Astrocyte (in vitro differentiated cells and primary cell): Measurements from ENCODE around the gene PNPLA5. TPM values are rescaled to one million over a fixed set of nuclear protein-coding genes. Genes with fewer than 3 reads are reported as not detected.
A peak's percentile ranks its signal among the peaks of the same experiment; 100 is the strongest.

ENCODE experiments used
- DNase-seq: peaks from one replicate; pipeline ENCODE4 v3.0.0-alpha.2; 2010; ENCODE audit warnings: low read depth
- FAIRE-seq: peaks from 2 replicates; lab custom pipeline; 2011; peaks lifted over from hg19 to GRCh38; lab: Jason Lieb, UNC
- H2AFZ ChIP-seq: 2 replicates; pipeline ENCODE4 v1.6.0; 2012; ENCODE audit warnings: low read depth, low read length, inconsistent platforms
- H3K27ac ChIP-seq: 2 replicates; pipeline ENCODE4 v1.5.1; 2011; ENCODE audit warnings: low read depth, low read length, inconsistent platforms
- H3K27me3 ChIP-seq: 2 replicates; pipeline ENCODE4 v1.6.0; 2011; ENCODE audit warnings: low read length, inconsistent platforms; ENCODE audit not compliant: insufficient read depth
- H3K36me3 ChIP-seq: 2 replicates; pipeline ENCODE4 v1.5.1; 2011; ENCODE audit warnings: low read length, inconsistent platforms; ENCODE audit not compliant: insufficient read depth
- H3K4me1 ChIP-seq: 2 replicates; pipeline ENCODE4 v1.5.1; 2011; ENCODE audit warnings: low read length, inconsistent platforms; ENCODE audit not compliant: insufficient read depth
- H3K4me2 ChIP-seq: 2 replicates; pipeline ENCODE4 v1.6.0; 2012; ENCODE audit warnings: low read length, inconsistent platforms
- H3K4me3 ChIP-seq: 2 replicates; pipeline ENCODE4 v1.5.1; 2011; ENCODE audit warnings: low read depth, mild to moderate bottlenecking, low read length, inconsistent platforms; ENCODE audit not compliant: insufficient read depth
- H3K79me2 ChIP-seq: 2 replicates; pipeline ENCODE4 v1.6.0; 2012; ENCODE audit warnings: mild to moderate bottlenecking, low read length, inconsistent platforms; ENCODE audit not compliant: insufficient read depth
- H3K9ac ChIP-seq: 2 replicates; pipeline ENCODE4 v1.6.0; 2012; ENCODE audit warnings: mild to moderate bottlenecking, low read length, inconsistent platforms
- H3K9me3 ChIP-seq: 2 replicates; pipeline ENCODE4 v1.5.1; 2012; ENCODE audit warnings: low read depth, mild to moderate bottlenecking, low read length, inconsistent platforms; ENCODE audit not compliant: insufficient read depth
- H4K20me1 ChIP-seq: 2 replicates; pipeline ENCODE4 v1.6.0; 2012; ENCODE audit warnings: low read length, inconsistent platforms; ENCODE audit not compliant: insufficient read depth
- H3K27ac Mint-ChIP-seq: one replicate; pipeline ENCODE4 v1.8.0; 2021; ENCODE audit warnings: mild to moderate bottlenecking, mixed read lengths; ENCODE audit not compliant: unreplicated experiment
- H3K27me3 Mint-ChIP-seq: one replicate; pipeline ENCODE4 v1.8.0; 2021; ENCODE audit warnings: low read depth, mixed read lengths; ENCODE audit not compliant: unreplicated experiment
- H3K36me3 Mint-ChIP-seq: one replicate; pipeline ENCODE4 v1.8.0; 2021; ENCODE audit warnings: low read depth, mixed read lengths; ENCODE audit not compliant: unreplicated experiment
- H3K4me1 Mint-ChIP-seq: one replicate; pipeline ENCODE4 v1.8.0; 2021; ENCODE audit warnings: low read depth, mixed read lengths; ENCODE audit not compliant: unreplicated experiment
- H3K4me3 Mint-ChIP-seq: one replicate; pipeline ENCODE4 v1.8.0; 2021; ENCODE audit warnings: mild to moderate bottlenecking, moderate library complexity, mixed read lengths; ENCODE audit not compliant: unreplicated experiment
- H3K9me3 Mint-ChIP-seq: one replicate; pipeline ENCODE4 v1.8.0; 2021; ENCODE audit warnings: mild to moderate bottlenecking, mixed read lengths; ENCODE audit not compliant: unreplicated experiment
- CTCF ChIP-seq: IDR thresholded peaks from 2 replicates; pipeline ENCODE4 v1.5.1; 2011; ENCODE audit warnings: low read depth, mild to moderate bottlenecking, inconsistent platforms, low read length, moderate library complexity; ENCODE audit not compliant: insufficient read depth
- EZH2 ChIP-seq: IDR thresholded peaks from 2 replicates; pipeline ENCODE4 v1.6.1; 2012; ENCODE audit warnings: mild to moderate bottlenecking, low read length, inconsistent platforms; ENCODE audit not compliant: insufficient read depth
- total RNA-seq: library from RNA; stranded (reverse); gene quantifications from 2 replicates; pipeline ENCODE4 v1.2.1, GENCODE V29; 2021

PNPLA5 gene
- total RNA-seq, 1 donor from 2014 or later: not detected

- H3K4me3 ChIP-seq: peak overlapping the region; percentile 67
- H3K27me3 ChIP-seq: no peaks in the 10 kb centered on the region
- no peak overlapping the region for H2AFZ ChIP-seq
- peaks cover 2% of the 10 kb centered on the region for H3K36me3 Mint-ChIP-seq
- H3K4me1 Mint-ChIP-seq: peaks cover 37% of the 10 kb centered on the region
- FAIRE-seq (no peak), DNase-seq (no peak)
- peaks cover 1% of the 10 kb centered on the region for H3K27me3 Mint-ChIP-seq
- H3K4me2 ChIP-seq: peak overlapping the region; percentile 94
- H3K9ac ChIP-seq: peak overlapping the region; percentile 79
- no peaks in the 10 kb centered on the region for H3K9me3 Mint-ChIP-seq
- no peak for TF ChIP-seq EZH2
- TF ChIP-seq CTCF: no peak
- peak overlapping the region; percentile 83 for H3K4me3 Mint-ChIP-seq
- H4K20me1 ChIP-seq: peaks cover 42% of the 10 kb centered on the region
- peak overlapping the region; percentile 77 for H3K27ac Mint-ChIP-seq
- H3K27ac ChIP-seq: peak overlapping the region; percentile 7
- peaks cover 20% of the 10 kb centered on the region for H3K36me3 ChIP-seq
- H3K4me1 ChIP-seq: peaks cover 37% of the 10 kb centered on the region
- H3K9me3 ChIP-seq: no peaks in the 10 kb centered on the region
- peaks cover 19% of the 10 kb centered on the region for H3K79me2 ChIP-seq
Measured at GRCh38 chr22:43925433-43926348, 33.9 kb upstream of the PNPLA5 start.

GRCh38 chr22:43924877-43925276, 33.1 kb upstream of the PNPLA5 start:
- H3K4me1 Mint-ChIP-seq: peaks cover 37% of the 10 kb centered on the region
- H3K27ac Mint-ChIP-seq: peak overlapping the region; percentile 77
- Histone ChIP-seq H3K79me2 (peaks cover 19% of the 10 kb centered on the region), H3K4me2 (peak overlapping the region; percentile 94), H3K9ac (peak overlapping the region; percentile 79), H2AFZ (no peak overlapping the region), H3K27ac (peak overlapping the region; percentile 7), H3K9me3 (no peaks in the 10 kb centered on the region), H3K36me3 (peaks cover 16% of the 10 kb centered on the region), H3K4me3 (peak overlapping the region; percentile 67), H3K4me1 (peaks cover 38% of the 10 kb centered on the region), H4K20me1 (peaks cover 35% of the 10 kb centered on the region), H3K27me3 (no peaks in the 10 kb centered on the region)
- peaks cover 2% of the 10 kb centered on the region for H3K27me3 Mint-ChIP-seq
- peak overlapping the region; percentile 83 for H3K4me3 Mint-ChIP-seq
- peaks cover 2% of the 10 kb centered on the region for H3K36me3 Mint-ChIP-seq
- no peaks in the 10 kb centered on the region for H3K9me3 Mint-ChIP-seq
- DNase-seq (no peak), FAIRE-seq (no peak)
- TF ChIP-seq EZH2 (no peak), CTCF (no peak)
